ENCODE measurements around the gene JPT2.

The JPT2 gene

GRCh38 chr16:1653023-1653422 is 25.1 kb upstream of the JPT2 start:
- DNase-seq: no peak

- DNase-seq: no peak
Measured at GRCh38 chr16:1654505-1655268, 23.4 kb upstream of the JPT2 start.

GRCh38 chr16:1655269-1655807 is 22.7 kb upstream of the JPT2 start:
- no peak for DNase-seq

- no peak for DNase-seq
Measured at GRCh38 chr16:1655909-1656807, 21.9 kb upstream of the JPT2 start.

GRCh38 chr16:1656808-1657617 is 21.1 kb upstream of the JPT2 start:
- DNase-seq: no peak

GRCh38 chr16:1657841-1658240 is 20.2 kb upstream of the JPT2 start:
- DNase-seq: no peak

GRCh38 chr16:1659031-1659430 is 19.0 kb upstream of the JPT2 start:
- DNase-seq: no peak

GRCh38 chr16:1661826-1662225 is 16.3 kb upstream of the JPT2 start:
- no peak for DNase-seq

- DNase-seq: no peak
Measured at GRCh38 chr16:1662543-1662942, 15.5 kb upstream of the JPT2 start.

- no peak for DNase-seq
Measured at GRCh38 chr16:1665829-1666228, 12.2 kb upstream of the JPT2 start.

GRCh38 chr16:1666316-1666715 is 11.8 kb upstream of the JPT2 start:
- no peak for DNase-seq

GRCh38 chr16:1667271-1667670 is 10.8 kb upstream of the JPT2 start:
- no peak for DNase-seq

- DNase-seq: no peak
Measured at GRCh38 chr16:1667916-1668315, 10.2 kb upstream of the JPT2 start.

- DNase-seq: no peak
Measured at GRCh38 chr16:1668612-1669319, 9.3 kb upstream of the JPT2 start.

- no peak for DNase-seq
Measured at GRCh38 chr16:1669698-1670097, 8.4 kb upstream of the JPT2 start.

- DNase-seq: no peak
Measured at GRCh38 chr16:1670371-1670770, 7.7 kb upstream of the JPT2 start.

GRCh38 chr16:1670866-1671265 is 7.2 kb upstream of the JPT2 start:
- no peak for DNase-seq

GRCh38 chr16:1673424-1674151 is 4.5 kb upstream of the JPT2 start:
- no peak for DNase-seq

GRCh38 chr16:1674306-1674705 is 3.8 kb upstream of the JPT2 start:
- no peak for DNase-seq

GRCh38 chr16:1674751-1675664 is 3.1 kb upstream of the JPT2 start:
- no peak for DNase-seq

GRCh38 chr16:1676661-1677060 is 1.4 kb upstream of the JPT2 start:
- DNase-seq: no peak

Data from KG1 (cell line).